OCI-LY1 (cell line): ENCODE results near the gene G6PC3.

Experiments
- EZH2 ChIP-seq: fragments of 200-600 bp; sonication (generic), shearing (Covaris generic); IDR thresholded peaks from 2 replicates; pipeline ENCODE4 v1.8.0; 2017; ENCODE audit warnings: borderline replicate concordance, mixed run types, mild to moderate bottlenecking, antibody characterized with exemption, low read length, moderate library complexity, mixed read lengths
- TF ChIP-seq, protein P1 (sequence below): fragments of 200-600 bp; sonication (generic), shearing (Covaris generic); IDR thresholded peaks from 2 replicates; pipeline ENCODE4 v1.5.1; 2017; ENCODE audit warnings: mild to moderate bottlenecking, antibody characterized with exemption, low read length, moderate library complexity, mixed read lengths

- TF ChIP-seq, protein P1, sequence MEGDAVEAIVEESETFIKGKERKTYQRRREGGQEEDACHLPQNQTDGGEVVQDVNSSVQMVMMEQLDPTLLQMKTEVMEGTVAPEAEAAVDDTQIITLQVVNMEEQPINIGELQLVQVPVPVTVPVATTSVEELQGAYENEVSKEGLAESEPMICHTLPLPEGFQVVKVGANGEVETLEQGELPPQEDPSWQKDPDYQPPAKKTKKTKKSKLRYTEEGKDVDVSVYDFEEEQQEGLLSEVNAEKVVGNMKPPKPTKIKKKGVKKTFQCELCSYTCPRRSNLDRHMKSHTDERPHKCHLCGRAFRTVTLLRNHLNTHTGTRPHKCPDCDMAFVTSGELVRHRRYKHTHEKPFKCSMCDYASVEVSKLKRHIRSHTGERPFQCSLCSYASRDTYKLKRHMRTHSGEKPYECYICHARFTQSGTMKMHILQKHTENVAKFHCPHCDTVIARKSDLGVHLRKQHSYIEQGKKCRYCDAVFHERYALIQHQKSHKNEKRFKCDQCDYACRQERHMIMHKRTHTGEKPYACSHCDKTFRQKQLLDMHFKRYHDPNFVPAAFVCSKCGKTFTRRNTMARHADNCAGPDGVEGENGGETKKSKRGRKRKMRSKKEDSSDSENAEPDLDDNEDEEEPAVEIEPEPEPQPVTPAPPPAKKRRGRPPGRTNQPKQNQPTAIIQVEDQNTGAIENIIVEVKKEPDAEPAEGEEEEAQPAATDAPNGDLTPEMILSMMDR = no peak
- no peak for TF ChIP-seq EZH2
These were observed 53.5 kb downstream of the G6PC3 start for GRCh38 chr17:44124118-44124438.
